CD4-positive, alpha-beta memory T cell (primary cell): Measurements from ENCODE around the gene ARHGAP31. TPM values are rescaled to one million over a fixed set of nuclear protein-coding genes. Genes with fewer than 3 reads are reported as not detected.

Experiments
- CTCF ChIA-PET: fragments of 350-600 bp; sonication (Branson Sonifier 250); formaldehyde crosslinking; loops from one replicate; lab custom pipeline; 2021; ENCODE audit warnings: inconsistent platforms; ENCODE audit not compliant: partially characterized antibody; lab: Charles Lee
- POLR2A ChIA-PET: fragments of 350-600 bp; sonication (Branson Sonifier 250); formaldehyde crosslinking; loops from one replicate; lab custom pipeline; 2021; ENCODE audit not compliant: partially characterized antibody; lab: Charles Lee
- DNase-seq, 5 donors: peaks; one replicate each; pipeline versions ENCODE4 v3.0.0 to v3.0.0-alpha.2; 2020 to 2022; ENCODE audit warnings: mixed read lengths in 1 of 5
- H3K27ac ChIP-seq: one replicate; pipeline ENCODE4 v1.7.0; 2013; ENCODE audit warnings: low read depth, low read length
- H3K27me3 ChIP-seq: 2 replicates; pipeline ENCODE4 v1.7.0; 2013; ENCODE audit warnings: mild to moderate bottlenecking, low read length, moderate library complexity; ENCODE audit not compliant: insufficient read depth
- H3K36me3 ChIP-seq: 2 replicates; pipeline ENCODE4 v1.7.0; 2013; ENCODE audit warnings: mild to moderate bottlenecking, low read length, moderate library complexity; ENCODE audit not compliant: insufficient read depth
- H3K4me1 ChIP-seq: 2 replicates; pipeline ENCODE4 v1.7.0; 2013; ENCODE audit warnings: mild to moderate bottlenecking, low read length, moderate library complexity; ENCODE audit not compliant: insufficient read depth
- H3K4me3 ChIP-seq, 2 donors: one replicate each; pipeline ENCODE4 v1.7.0; 2013; ENCODE audit warnings: low read length in 2 of 2, mild to moderate bottlenecking in 1 of 2
- H3K9me3 ChIP-seq, 2 donors: one replicate each; pipeline ENCODE4 v1.7.0; 2013; ENCODE audit warnings: low read length in 2 of 2, control low read depth in 1 of 2; ENCODE audit not compliant: control insufficient read depth in 1 of 2
- H3K27ac Mint-ChIP-seq, 7 donors: one replicate each; pipeline ENCODE4 v1.8.0; 2020 to 2021; ENCODE audit warnings: mixed read lengths in 7 of 7, mild to moderate bottlenecking in 6 of 7, inconsistent platforms in 3 of 7, moderate library complexity in 3 of 7
- H3K27me3 Mint-ChIP-seq, 2 donors: one replicate each; pipeline ENCODE4 v1.8.0; 2020 to 2021; ENCODE audit warnings: mixed read lengths in 2 of 2
- H3K36me3 Mint-ChIP-seq, 2 donors: one replicate each; pipeline ENCODE4 v1.8.0; 2020 to 2021; ENCODE audit warnings: mixed read lengths in 2 of 2, inconsistent platforms in 1 of 2, mild to moderate bottlenecking in 1 of 2
- H3K4me1 Mint-ChIP-seq, 4 donors: one replicate each; pipeline ENCODE4 v1.8.0; 2020 to 2021; ENCODE audit warnings: mixed read lengths in 4 of 4, mild to moderate bottlenecking in 1 of 4
- H3K4me3 Mint-ChIP-seq, 8 donors: one replicate each; pipeline ENCODE4 v1.8.0; 2020 to 2021; ENCODE audit warnings: mixed read lengths in 8 of 8, mild to moderate bottlenecking in 7 of 8, moderate library complexity in 6 of 8, inconsistent platforms in 3 of 8
- H3K9me3 Mint-ChIP-seq, 8 donors: one replicate each; pipeline ENCODE4 v1.8.0; 2020 to 2021; ENCODE audit warnings: mixed read lengths in 8 of 8, mild to moderate bottlenecking in 5 of 8, inconsistent platforms in 3 of 8, moderate library complexity in 1 of 8
- intact Hi-C: fragments of 100-400 bp; cut with micrococcal nuclease; formaldehyde crosslinking; loops from one replicate; pipeline ENCODE4 v1.15.1; 2023
- polyA plus RNA-seq, 2 donors: library from polyadenylated mRNA; unstranded; fragments of 300-500 nt; fragmentation: Illumina TruSeq; gene quantifications; one replicate each; pipeline ENCODE4 v1.2.3, GENCODE V29; 2021
- total RNA-seq, 2 experiments: library from RNA; stranded (reverse); gene quantifications; one replicate each; pipeline ENCODE4 v1.2.3, GENCODE V29; 2021

The ARHGAP31 gene
- total and polyA plus RNA-seq, 4 experiments from 2014 or later, result 1.2 to 6.2 (median 5.1) TPM

DNA sequence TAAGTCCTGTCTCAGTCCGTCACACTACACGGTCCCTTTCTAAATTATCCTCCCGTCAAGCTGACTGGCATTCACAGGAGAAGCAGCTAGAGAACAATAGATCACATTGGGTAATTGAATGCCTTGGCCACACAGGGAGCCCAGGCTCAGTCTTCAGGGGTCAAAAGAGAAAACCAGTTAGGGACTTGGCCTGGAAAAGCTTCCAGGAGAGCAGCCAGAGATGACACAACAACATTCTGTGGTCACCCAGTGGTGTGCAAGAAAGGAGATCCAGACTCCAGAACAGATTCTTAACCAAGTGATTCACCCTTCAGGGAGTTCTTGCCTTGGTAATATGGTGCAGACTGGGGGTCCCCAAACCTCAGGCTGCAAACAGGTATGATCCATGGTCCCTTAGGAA lies 15.9 kb downstream of the ARHGAP31 start:
- POLR2A ChIA-PET, result interaction anchor here (1.4 kb wide), 1 partner anchor 12 kb away, joined by 5 read pairs; no protein-coding TSS in a partner anchor
- intact Hi-C loops, result no loop called here
- peak overlapping the region in 1 of 7 donors; percentile 70 for H3K27ac Mint-ChIP-seq

DNA sequence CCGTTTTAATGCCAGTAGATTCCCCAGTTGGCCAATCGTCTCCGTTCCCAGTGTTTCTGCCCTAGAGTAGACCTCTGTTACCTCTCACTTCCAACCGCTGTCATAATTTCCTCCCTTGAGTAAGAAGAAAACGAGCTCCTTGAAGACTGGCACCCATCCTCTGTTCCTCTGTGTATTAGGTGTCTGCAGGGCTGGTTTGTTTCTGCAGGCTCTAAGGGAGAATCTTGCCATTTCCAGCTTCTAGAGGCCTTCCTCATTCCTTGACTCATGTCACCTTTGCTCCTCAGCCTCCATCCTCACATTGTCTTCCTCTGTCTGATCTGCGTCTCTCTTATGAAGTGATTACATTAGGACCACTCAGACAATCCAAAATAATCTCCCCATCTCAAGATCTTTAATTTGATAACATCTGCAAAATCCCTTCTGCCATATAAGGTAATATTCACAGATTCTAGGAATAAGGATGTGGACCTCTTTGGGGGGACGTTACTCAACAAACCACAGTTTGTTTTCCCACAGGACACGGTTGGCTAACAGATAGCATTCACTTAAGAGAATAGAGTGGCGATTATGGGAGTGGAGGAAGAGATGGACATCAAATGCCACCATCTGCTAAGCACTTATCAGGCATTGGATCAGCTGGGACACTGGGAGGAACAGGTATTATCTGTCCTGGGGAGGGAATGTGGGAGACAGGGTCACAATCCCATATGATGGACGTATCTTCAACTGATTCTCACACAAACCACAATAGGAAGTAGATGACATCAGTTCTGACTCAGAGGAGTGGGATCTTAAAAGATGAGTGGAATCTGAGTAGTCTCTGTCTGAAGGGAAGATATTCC lies 17.1 kb downstream of the ARHGAP31 start:
- no peaks in the 10 kb centered on the region for H3K27me3 Mint-ChIP-seq
- intact Hi-C loops, result no loop called here
- no peak overlapping the region for H3K4me3 Mint-ChIP-seq
- no peaks in the 10 kb centered on the region for H3K9me3 Mint-ChIP-seq
- POLR2A ChIA-PET, result interaction anchor here (1.3 to 1.4 kb wide), 2 partner anchors 13 to 16 kb away, joined by 3 to 5 read pairs; no protein-coding TSS in a partner anchor
- no peaks in the 10 kb centered on the region for H3K4me1 ChIP-seq
- H3K4me3 ChIP-seq, result no peak overlapping the region
- no peaks in the 10 kb centered on the region for H3K27me3 ChIP-seq
- H3K9me3 ChIP-seq, result no peaks in the 10 kb centered on the region
- no peak overlapping the region for H3K27ac ChIP-seq
- CTCF ChIA-PET, result interaction anchor here (0.9 kb wide), 1 partner anchor 11 kb away, joined by 3 read pairs; no protein-coding TSS in a partner anchor
- H3K36me3 Mint-ChIP-seq, result peaks cover 7 to 29% of the 10 kb centered on the region in 2 donors
- peaks cover 5 to 19% (median 12%) of the 10 kb centered on the region in 4 donors for H3K4me1 Mint-ChIP-seq
- H3K27ac Mint-ChIP-seq, result peak overlapping the region in 2 of 7 donors; percentile 32 to 65
- no peak for DNase-seq
- no peaks in the 10 kb centered on the region for H3K36me3 ChIP-seq

More for the DNA sequence above, 15.9 kb downstream of the ARHGAP31 start:
- Histone ChIP-seq H3K9me3 (no peaks in the 10 kb centered on the region), H3K27me3 (no peaks in the 10 kb centered on the region), H3K27ac (no peak overlapping the region), H3K36me3 (no peaks in the 10 kb centered on the region), H3K4me3 (no peak overlapping the region), H3K4me1 (no peaks in the 10 kb centered on the region)
- Mint-ChIP-seq H3K9me3 (no peaks in the 10 kb centered on the region), H3K4me3 (no peak overlapping the region), H3K4me1 (peaks cover 5 to 19% (median 11%) of the 10 kb centered on the region in 4 donors), H3K27me3 (no peaks in the 10 kb centered on the region), H3K36me3 (peaks cover 7 to 29% of the 10 kb centered on the region in 2 donors)
- CTCF ChIA-PET, result no interaction called here
- no peak for DNase-seq

DNA sequence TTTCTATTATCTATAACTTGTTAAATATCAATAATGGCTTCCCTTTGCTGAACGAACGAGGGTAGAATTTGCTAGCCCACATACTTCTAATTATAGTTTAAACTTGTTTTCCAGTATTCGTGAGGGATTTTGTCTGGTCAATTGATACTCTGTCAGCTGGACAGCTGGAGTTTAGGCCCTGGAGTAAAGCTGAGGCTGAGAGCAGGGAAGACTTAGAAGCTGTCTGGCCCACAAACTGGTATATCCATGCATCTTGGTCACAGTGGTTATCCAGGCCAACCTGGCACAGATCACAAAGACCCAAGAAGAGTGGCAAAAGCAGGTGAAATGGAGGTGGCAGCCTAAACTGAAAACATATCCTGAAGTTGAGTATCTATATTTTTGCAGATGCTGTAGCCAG lies 19.3 kb downstream of the ARHGAP31 start:
- H3K4me1 Mint-ChIP-seq, result peaks cover 5 to 19% (median 15%) of the 10 kb centered on the region in 4 donors
- no peaks in the 10 kb centered on the region for H3K36me3 ChIP-seq
- no peak overlapping the region for H3K4me3 ChIP-seq
- no peak for DNase-seq
- no peak overlapping the region for H3K4me3 Mint-ChIP-seq
- no peaks in the 10 kb centered on the region for H3K9me3 ChIP-seq
- no peak overlapping the region for H3K27ac Mint-ChIP-seq
- POLR2A ChIA-PET, result interaction anchor here (1.7 kb wide), 1 partner anchor 9 kb away, joined by 7 read pairs; no protein-coding TSS in a partner anchor
- H3K4me1 ChIP-seq, result no peaks in the 10 kb centered on the region
- intact Hi-C loops, result no loop called here
- CTCF ChIA-PET, result no interaction called here
- no peaks in the 10 kb centered on the region for H3K27me3 ChIP-seq
- H3K36me3 Mint-ChIP-seq, result peaks cover 7 to 21% of the 10 kb centered on the region in 2 donors
- H3K9me3 Mint-ChIP-seq, result no peaks in the 10 kb centered on the region
- no peak overlapping the region for H3K27ac ChIP-seq
- no peaks in the 10 kb centered on the region for H3K27me3 Mint-ChIP-seq

DNA sequence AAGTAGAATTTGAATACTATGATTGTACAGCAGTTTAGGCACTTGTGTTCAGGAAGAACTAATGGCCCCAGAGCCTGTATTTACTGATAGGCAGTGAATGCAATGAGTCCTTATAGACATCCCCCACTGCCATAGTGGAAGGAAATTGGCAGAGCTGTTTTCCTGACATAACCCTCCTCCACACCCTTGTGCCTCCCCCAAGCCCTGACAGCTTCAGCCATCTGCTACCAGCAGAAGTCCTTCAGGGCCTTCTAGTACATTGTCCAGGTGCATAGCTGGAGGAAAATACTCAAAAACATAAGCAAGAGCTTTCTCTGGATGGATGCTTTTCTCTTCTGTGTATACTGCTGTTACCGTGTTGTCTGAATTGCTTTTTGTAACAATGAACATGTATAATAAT lies 20.6 kb downstream of the ARHGAP31 start:
- no peak for DNase-seq
- no peaks in the 10 kb centered on the region for H3K9me3 ChIP-seq
- H3K27me3 ChIP-seq, result no peaks in the 10 kb centered on the region
- intact Hi-C loops, result no loop called here
- Mint-ChIP-seq H3K9me3 (no peaks in the 10 kb centered on the region), H3K27me3 (no peaks in the 10 kb centered on the region), H3K4me3 (no peak overlapping the region), H3K27ac (peak overlapping the region in 1 of 7 donors; percentile 3), H3K36me3 (peaks cover 7 to 17% of the 10 kb centered on the region in 2 donors), H3K4me1 (peaks cover 7 to 19% (median 15%) of the 10 kb centered on the region in 4 donors)
- H3K4me3 ChIP-seq, result no peak overlapping the region
- no peaks in the 10 kb centered on the region for H3K36me3 ChIP-seq
- ChIA-PET CTCF (interaction anchor here (1.0 kb wide), 1 partner anchor 39 kb away, joined by 3 read pairs; no protein-coding TSS in a partner anchor), POLR2A (no interaction called here)
- H3K4me1 ChIP-seq, result no peaks in the 10 kb centered on the region
- no peak overlapping the region for H3K27ac ChIP-seq

DNA sequence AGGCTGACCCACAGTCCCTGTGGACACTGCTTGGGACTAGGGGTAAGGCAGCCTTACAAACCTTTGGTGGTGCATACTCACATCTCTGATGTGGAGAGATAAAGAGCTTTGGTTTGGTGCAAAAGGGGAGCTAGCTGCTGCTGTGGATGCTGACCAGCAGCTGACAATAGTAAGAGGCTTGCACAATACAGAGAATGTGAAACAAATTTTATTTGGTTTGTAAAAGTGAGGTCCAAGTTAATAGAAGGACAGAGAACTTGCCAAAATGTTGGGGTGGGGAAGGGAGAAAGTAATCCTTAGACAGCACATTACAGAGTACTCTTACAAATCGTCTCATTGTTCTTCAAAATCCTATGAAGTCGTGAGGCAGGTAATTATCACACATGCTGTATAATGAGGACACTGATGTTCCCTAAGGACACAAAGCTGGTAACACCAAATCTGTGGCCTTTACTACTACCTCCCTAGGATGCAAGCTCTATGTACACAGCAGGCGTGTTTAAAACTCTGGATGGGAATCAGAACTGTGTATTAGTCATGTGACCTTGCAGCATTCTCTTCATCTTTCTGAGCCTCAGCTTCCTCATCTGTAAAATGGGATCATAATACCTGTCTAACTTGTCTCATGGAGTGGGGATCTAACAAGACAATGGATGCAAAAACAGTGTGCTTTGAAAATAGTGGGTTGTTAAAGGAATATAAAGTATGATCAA lies 21.6 kb downstream of the ARHGAP31 start:
- DNase-seq, result no peak
- H3K27me3 Mint-ChIP-seq, result no peaks in the 10 kb centered on the region
- H3K9me3 Mint-ChIP-seq, result no peaks in the 10 kb centered on the region
- peaks cover 5 to 17% of the 10 kb centered on the region in 2 donors for H3K36me3 Mint-ChIP-seq
- no peaks in the 10 kb centered on the region for H3K9me3 ChIP-seq
- no peaks in the 10 kb centered on the region for H3K27me3 ChIP-seq
- no peak overlapping the region for H3K4me3 ChIP-seq
- ChIA-PET CTCF (interaction anchor here (1.0 to 1.5 kb wide), 3 partner anchors 18 to 40 kb away, joined by 3 to 6 read pairs (median 3); no protein-coding TSS in a partner anchor), POLR2A (no interaction called here)
- H3K27ac Mint-ChIP-seq, result peak overlapping the region in 1 of 7 donors; percentile 20
- H3K36me3 ChIP-seq, result no peaks in the 10 kb centered on the region
- no peak overlapping the region for H3K4me3 Mint-ChIP-seq
- intact Hi-C loops, result no loop called here
- peaks cover 13 to 21% (median 16%) of the 10 kb centered on the region in 4 donors for H3K4me1 Mint-ChIP-seq
- H3K4me1 ChIP-seq, result no peaks in the 10 kb centered on the region
- H3K27ac ChIP-seq, result no peak overlapping the region

DNA sequence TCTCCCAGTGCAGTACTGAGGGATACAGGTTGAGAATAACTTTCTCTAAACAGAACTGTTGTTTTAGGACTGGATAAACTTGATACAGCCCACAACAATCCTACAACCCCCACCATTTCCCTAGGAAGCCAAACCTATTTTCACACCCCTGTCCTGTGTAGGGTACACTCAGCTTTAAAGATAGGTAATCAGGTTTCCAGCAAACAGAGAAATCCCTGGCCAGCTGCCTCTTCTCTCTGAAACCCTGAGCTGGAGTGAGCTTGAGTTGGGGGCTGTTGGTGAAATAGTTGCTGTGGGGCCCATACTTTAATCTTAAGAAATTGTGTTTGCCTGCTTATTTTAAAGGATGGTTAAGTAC lies 22.1 kb downstream of the ARHGAP31 start:
- H3K27ac Mint-ChIP-seq, result peak overlapping the region in 1 of 7 donors; percentile 20
- H3K4me3 Mint-ChIP-seq, result no peak overlapping the region
- no peak for DNase-seq
- H3K9me3 Mint-ChIP-seq, result no peaks in the 10 kb centered on the region
- Histone ChIP-seq H3K27me3 (no peaks in the 10 kb centered on the region), H3K9me3 (no peaks in the 10 kb centered on the region), H3K36me3 (no peaks in the 10 kb centered on the region), H3K4me3 (no peak overlapping the region), H3K4me1 (no peaks in the 10 kb centered on the region), H3K27ac (no peak overlapping the region)
- H3K4me1 Mint-ChIP-seq, result peaks cover 13 to 18% (median 15%) of the 10 kb centered on the region in 4 donors
- intact Hi-C loops, result no loop called here
- no peaks in the 10 kb centered on the region for H3K27me3 Mint-ChIP-seq
- CTCF ChIA-PET, result interaction anchor here (0.7 to 1.5 kb wide), 3 partner anchors 19 to 45 kb away, joined by 3 to 6 read pairs (median 3); no protein-coding TSS in a partner anchor
- H3K36me3 Mint-ChIP-seq, result peaks cover 5 to 11% of the 10 kb centered on the region in 2 donors
- POLR2A ChIA-PET, result no interaction called here
